Subcutaneous adipose tissue (tissue), 4 donors: ENCODE results near the gene IP6K1. TPM values are rescaled to one million over a fixed set of nuclear protein-coding genes. Genes with fewer than 3 reads are reported as not detected.

Source experiments
- total RNA-seq, 4 donors: library from RNA; depleted of rRNA; stranded (reverse); fragments of >200 nt; gene quantifications; one replicate each; pipeline ENCODE4 v1.1.0, GENCODE V29; 2016
- TF ChIP-seq, protein P1 (sequence below): fragments of 450-650 bp; IDR thresholded peaks from one replicate; pipeline ENCODE4 v1.5.1; 2016; ENCODE audit warnings: low read depth, mild to moderate bottlenecking, control low read depth, antibody characterized with exemption, moderate library complexity

IP6K1 gene
- total RNA-seq, 4 donors from 2014 or later, result 25.1 to 36.7 (median 31.6) TPM

DNA sequence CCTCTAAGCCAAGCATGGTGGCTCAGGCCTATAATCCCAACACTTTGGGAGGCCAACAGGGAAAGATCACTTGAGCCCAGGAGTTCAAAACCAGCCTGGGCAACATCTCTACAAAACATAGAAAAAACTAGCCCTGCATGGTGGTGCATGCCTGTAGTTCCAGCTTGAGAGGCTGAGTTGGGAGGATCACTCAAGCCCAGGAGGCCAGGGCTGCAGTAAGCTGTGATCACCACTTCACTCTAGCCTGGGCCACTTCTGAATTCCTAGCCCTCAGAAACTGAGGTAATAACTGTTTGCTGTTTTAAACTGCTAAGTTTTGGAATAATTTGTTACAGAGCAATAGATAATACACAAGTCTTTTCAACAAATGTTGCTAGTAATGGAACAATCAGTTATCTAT is 16.4 kb downstream of the IP6K1 start:
- TF ChIP-seq, protein P1, sequence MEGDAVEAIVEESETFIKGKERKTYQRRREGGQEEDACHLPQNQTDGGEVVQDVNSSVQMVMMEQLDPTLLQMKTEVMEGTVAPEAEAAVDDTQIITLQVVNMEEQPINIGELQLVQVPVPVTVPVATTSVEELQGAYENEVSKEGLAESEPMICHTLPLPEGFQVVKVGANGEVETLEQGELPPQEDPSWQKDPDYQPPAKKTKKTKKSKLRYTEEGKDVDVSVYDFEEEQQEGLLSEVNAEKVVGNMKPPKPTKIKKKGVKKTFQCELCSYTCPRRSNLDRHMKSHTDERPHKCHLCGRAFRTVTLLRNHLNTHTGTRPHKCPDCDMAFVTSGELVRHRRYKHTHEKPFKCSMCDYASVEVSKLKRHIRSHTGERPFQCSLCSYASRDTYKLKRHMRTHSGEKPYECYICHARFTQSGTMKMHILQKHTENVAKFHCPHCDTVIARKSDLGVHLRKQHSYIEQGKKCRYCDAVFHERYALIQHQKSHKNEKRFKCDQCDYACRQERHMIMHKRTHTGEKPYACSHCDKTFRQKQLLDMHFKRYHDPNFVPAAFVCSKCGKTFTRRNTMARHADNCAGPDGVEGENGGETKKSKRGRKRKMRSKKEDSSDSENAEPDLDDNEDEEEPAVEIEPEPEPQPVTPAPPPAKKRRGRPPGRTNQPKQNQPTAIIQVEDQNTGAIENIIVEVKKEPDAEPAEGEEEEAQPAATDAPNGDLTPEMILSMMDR, result no peak

DNA sequence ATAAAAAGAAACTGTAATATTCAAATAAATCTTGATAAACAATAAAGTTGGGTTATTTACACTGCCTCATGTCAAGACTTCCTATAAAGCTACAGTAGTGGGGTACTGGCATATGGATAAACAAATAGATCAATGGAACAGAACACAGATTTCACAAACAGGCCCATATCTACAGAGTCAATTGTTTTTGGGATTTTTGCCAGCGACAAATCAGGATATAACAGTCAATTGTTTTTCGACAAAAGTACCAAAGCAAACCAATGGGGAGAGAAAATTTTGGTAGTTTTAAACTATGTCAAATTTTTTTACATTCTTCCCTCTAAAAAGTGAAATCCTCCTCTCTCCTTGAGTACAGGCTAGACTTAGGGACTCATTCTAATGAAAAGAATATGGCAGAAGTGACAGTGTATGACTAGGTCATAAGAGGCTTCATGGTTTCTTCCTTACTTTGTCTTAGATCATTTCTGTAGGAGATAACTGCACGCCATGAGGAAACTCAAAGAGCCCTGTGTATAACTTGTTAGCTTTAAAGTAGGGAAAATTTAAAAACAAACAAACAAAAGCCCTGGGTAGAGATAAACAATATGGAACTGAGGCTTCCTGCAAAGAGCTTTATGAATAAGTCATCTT is 16.9 kb downstream of the IP6K1 start:
- TF ChIP-seq, protein P1, result no peak

DNA sequence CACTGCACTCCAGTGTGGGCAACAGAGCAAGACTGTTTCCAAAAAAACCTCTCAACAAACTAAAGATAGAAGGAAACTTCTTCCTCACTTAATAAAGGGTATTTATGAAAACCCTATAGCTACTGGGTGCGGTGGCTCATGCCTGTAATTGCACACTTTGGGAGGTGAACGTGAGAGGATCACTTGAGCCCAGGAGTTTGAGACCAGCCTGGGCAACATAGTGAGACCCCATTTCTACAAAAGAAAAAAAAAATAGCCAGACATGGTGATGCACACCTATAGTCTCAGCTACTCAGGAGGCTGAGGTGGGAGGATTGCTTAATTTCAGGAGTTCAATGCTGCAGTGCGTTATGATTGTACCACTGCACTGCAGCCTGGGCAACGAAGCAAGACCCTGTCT is 22.4 kb downstream of the IP6K1 start:
- TF ChIP-seq, protein P1, result no peak

DNA sequence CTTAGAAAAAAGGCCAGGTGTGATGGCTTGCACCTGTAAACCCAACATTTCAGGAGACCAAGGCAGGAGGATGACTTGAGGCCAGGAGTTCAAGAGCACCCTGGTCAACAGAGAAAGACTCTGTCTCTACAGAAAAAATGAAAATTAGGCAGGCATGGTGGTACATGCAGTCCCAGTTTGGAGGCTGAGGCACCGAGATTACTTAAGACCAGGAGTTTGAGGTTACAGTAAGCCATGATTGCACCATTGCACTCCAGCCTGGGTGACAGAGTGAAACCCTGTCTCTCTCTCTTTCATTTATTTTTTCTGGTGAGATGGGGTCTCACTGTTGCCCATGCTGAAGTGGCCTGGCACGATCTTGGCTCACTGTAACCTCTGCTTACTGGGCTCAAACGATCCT is 24.7 kb downstream of the IP6K1 start:
- TF ChIP-seq, protein P1, result no peak

DNA sequence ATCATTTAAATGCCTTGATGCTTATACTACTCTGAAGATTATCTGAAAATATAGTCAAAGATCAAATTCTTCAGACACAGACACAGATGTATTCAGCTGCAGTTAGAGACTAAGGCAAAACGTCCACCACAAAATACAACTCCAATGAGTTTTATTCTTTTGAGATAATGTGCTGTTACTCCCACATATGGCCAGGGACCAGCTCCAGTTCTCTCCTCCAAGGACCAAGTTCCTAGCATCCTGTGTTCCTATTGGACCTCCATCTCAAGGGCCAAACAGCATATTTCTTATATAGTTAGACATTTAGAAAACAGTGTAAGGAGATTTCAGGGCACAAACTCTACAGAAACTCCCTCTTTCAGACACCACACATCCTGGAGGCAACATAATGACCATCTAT is 27.1 kb downstream of the IP6K1 start:
- TF ChIP-seq, protein P1, result no peak

DNA sequence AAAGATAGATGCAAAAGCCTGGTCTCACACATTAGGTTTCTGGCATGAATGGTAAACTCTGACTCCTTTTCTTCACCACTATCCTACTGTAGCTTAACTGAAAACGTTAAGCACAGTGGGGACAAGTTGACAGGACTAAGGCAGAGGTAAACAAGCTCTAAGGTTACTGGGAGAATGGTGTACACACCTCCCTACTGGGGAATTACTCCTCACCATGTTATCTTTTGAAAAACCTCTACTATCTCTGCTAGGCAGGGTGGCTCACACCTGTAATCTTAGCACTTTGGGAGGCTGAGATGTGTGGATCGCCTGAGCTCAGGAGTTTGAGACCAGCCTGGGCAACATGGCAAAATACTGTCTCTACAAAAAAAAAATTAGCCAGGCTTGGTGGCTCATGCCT is 29.1 kb downstream of the IP6K1 start:
- TF ChIP-seq, protein P1, result no peak

DNA sequence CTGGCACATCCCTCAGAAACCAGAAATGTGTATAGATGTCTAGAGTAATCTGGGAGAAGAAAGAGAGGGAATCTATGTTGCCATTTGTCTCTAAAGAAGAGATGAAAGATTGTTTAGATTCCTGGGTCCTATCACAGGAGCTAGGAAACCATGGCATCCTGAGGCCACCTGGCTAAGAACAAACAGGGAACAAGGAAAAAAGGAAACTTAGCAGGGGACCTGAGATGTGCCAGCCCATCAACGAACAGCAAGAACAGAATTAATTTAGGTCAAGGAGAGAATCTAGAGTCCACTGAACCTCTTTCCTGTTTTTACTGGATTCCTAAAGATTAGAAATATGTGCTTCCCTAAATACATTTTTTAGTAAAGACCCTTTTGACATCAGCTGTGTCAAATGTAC is 30.3 kb downstream of the IP6K1 start:
- TF ChIP-seq, protein P1, result no peak
